Activated CD4-positive, alpha-beta T cell treated with anti-CD3 and anti-CD28 coated beads, Interleukin-2, amount 50 U/mL, for 1 hour (primary cell): ENCODE results near the gene B3GALT5.
"Not testable (repeated sequence)": the region's sequence is repeated elsewhere in the genome, so short reads cannot be mapped to it uniquely, and the experiment has no call there.

Source experiments
- DNase-seq: peaks from one replicate; pipeline ENCODE4 v3.0.0-alpha.2; 2020

Gene B3GALT5

GRCh38 chr21:39612233-39613040 is at the start of gene B3GALT5:
Gene B3GALT5 (plus strand): TSS chr21:39612940. CDS start chr21:39660560, 47,620 bp downstream.
- DNase-seq = no peak

- DNase-seq = no peak
These were observed 48.5 kb upstream of the B3GALT5 start for GRCh38 chr21:39564200-39564599.

GRCh38 chr21:39567180-39567972 is 45.4 kb upstream of the B3GALT5 start:
- no peak for DNase-seq

- no peak for DNase-seq
These were observed 44.4 kb upstream of the B3GALT5 start for GRCh38 chr21:39568361-39568760.

- DNase-seq = no peak
These were observed 37.0 kb upstream of the B3GALT5 start for GRCh38 chr21:39575775-39576174.

GRCh38 chr21:39576518-39577128 is 36.1 kb upstream of the B3GALT5 start:
- no peak for DNase-seq

- no peak for DNase-seq
These were observed 32.9 kb upstream of the B3GALT5 start for GRCh38 chr21:39579734-39580332.

GRCh38 chr21:39580744-39581143 is 32.0 kb upstream of the B3GALT5 start:
- no peak for DNase-seq

GRCh38 chr21:39581414-39581813 is 31.3 kb upstream of the B3GALT5 start:
- DNase-seq = no peak

- no peak for DNase-seq
These were observed 30.0 kb upstream of the B3GALT5 start for GRCh38 chr21:39582749-39583148.

- DNase-seq = not testable (repeated sequence)
These were observed 29.2 kb upstream of the B3GALT5 start for GRCh38 chr21:39583586-39583985.

GRCh38 chr21:39587376-39587775 is 25.4 kb upstream of the B3GALT5 start:
- DNase-seq = no peak

- no peak for DNase-seq
These were observed 23.9 kb upstream of the B3GALT5 start for GRCh38 chr21:39588884-39589283.

- DNase-seq = no peak
These were observed 19.2 kb upstream of the B3GALT5 start for GRCh38 chr21:39593522-39593921.

- DNase-seq = no peak
These were observed 17.3 kb upstream of the B3GALT5 start for GRCh38 chr21:39595465-39595864.

- DNase-seq = no peak
These were observed 15.1 kb upstream of the B3GALT5 start for GRCh38 chr21:39597595-39597994.

GRCh38 chr21:39599191-39599970 is 13.4 kb upstream of the B3GALT5 start:
- DNase-seq = no peak

GRCh38 chr21:39601187-39601928 is 11.4 kb upstream of the B3GALT5 start:
- no peak for DNase-seq

- no peak for DNase-seq
These were observed 10.6 kb upstream of the B3GALT5 start for GRCh38 chr21:39602076-39602689.

- DNase-seq = no peak
These were observed 9.9 kb upstream of the B3GALT5 start for GRCh38 chr21:39602793-39603192.

GRCh38 chr21:39604951-39605350 is 7.8 kb upstream of the B3GALT5 start:
- no peak for DNase-seq
